ENCODE measurements around the gene CHST11.

DNA sequence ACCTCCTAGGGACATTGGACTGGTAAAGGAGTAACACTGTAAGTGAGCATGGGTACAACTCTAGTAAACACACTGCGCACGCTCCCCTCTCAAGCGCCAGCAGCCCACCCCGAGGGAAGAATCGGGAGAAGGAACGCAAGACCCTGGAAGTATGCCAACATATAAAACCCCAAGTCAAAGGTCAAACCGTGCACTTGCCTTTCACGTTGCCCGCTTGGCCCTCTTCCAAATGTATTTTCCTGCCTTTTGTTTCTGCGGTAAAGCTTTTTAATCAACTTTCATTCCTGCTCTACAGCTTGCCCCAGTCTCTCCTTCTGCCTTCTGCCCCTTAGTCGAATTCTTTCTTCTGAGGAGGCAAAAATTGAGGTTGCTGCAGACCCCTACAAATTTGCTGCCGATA is 17.6 kb upstream of the CHST11 start:
- TF ChIP-seq, protein P1, sequence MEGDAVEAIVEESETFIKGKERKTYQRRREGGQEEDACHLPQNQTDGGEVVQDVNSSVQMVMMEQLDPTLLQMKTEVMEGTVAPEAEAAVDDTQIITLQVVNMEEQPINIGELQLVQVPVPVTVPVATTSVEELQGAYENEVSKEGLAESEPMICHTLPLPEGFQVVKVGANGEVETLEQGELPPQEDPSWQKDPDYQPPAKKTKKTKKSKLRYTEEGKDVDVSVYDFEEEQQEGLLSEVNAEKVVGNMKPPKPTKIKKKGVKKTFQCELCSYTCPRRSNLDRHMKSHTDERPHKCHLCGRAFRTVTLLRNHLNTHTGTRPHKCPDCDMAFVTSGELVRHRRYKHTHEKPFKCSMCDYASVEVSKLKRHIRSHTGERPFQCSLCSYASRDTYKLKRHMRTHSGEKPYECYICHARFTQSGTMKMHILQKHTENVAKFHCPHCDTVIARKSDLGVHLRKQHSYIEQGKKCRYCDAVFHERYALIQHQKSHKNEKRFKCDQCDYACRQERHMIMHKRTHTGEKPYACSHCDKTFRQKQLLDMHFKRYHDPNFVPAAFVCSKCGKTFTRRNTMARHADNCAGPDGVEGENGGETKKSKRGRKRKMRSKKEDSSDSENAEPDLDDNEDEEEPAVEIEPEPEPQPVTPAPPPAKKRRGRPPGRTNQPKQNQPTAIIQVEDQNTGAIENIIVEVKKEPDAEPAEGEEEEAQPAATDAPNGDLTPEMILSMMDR (IDR thresholded peaks at IDR 0.05) = no peak
- no peak for TF ChIP-seq ZFX (IDR thresholded peaks at IDR 0.05; ENCODE audit: borderline replicate concordance)

All from 22Rv1 (cell line).